IPS DF 6.9 (cell line): ENCODE results near the gene BORCS6.
"Not testable (repeated sequence)": the region's sequence is repeated elsewhere in the genome, so short reads cannot be mapped to it uniquely, and the experiment has no call there.

ENCODE experiments used
- DNase-seq: peaks from one replicate; pipeline ENCODE4 v3.0.0-alpha.2; 2013; ENCODE audit warnings: low read depth, low spot score
- H3K27ac ChIP-seq: one replicate; pipeline ENCODE4 v1.5.1; 2013; ENCODE audit warnings: low read length, control low read depth
- H3K27me3 ChIP-seq: 2 replicates; pipeline ENCODE4 v1.6.1; 2013; ENCODE audit warnings: mild to moderate bottlenecking, low read length; ENCODE audit not compliant: control insufficient read depth, insufficient read depth
- H3K36me3 ChIP-seq: 2 replicates; pipeline ENCODE4 v1.6.1; 2013; ENCODE audit warnings: low read length; ENCODE audit not compliant: control insufficient read depth, insufficient read depth
- H3K4me1 ChIP-seq: 2 replicates; pipeline ENCODE4 v1.6.1; 2013; ENCODE audit warnings: low read length; ENCODE audit not compliant: control insufficient read depth, insufficient read depth
- H3K4me3 ChIP-seq: 2 replicates; pipeline ENCODE4 v1.5.1; 2013; ENCODE audit warnings: mild to moderate bottlenecking, low read length
- H3K9me3 ChIP-seq: 2 replicates; pipeline ENCODE4 v1.6.1; 2013; ENCODE audit warnings: low read length, inconsistent platforms; ENCODE audit not compliant: control insufficient read depth, insufficient read depth
- WGBS: extraction: QIAGEN DNeasy Blood & Tissue Kit; methylation state at CpG from one replicate; pipeline ENCODE4 v1.1.7; 2013; ENCODE audit warnings: mixed read lengths, missing lambda C conversion rate; ENCODE audit not compliant: insufficient read length, insufficient coverage; 5-methylcytosine and 5-hydroxymethylcytosine counted together

The BORCS6 gene

DNA sequence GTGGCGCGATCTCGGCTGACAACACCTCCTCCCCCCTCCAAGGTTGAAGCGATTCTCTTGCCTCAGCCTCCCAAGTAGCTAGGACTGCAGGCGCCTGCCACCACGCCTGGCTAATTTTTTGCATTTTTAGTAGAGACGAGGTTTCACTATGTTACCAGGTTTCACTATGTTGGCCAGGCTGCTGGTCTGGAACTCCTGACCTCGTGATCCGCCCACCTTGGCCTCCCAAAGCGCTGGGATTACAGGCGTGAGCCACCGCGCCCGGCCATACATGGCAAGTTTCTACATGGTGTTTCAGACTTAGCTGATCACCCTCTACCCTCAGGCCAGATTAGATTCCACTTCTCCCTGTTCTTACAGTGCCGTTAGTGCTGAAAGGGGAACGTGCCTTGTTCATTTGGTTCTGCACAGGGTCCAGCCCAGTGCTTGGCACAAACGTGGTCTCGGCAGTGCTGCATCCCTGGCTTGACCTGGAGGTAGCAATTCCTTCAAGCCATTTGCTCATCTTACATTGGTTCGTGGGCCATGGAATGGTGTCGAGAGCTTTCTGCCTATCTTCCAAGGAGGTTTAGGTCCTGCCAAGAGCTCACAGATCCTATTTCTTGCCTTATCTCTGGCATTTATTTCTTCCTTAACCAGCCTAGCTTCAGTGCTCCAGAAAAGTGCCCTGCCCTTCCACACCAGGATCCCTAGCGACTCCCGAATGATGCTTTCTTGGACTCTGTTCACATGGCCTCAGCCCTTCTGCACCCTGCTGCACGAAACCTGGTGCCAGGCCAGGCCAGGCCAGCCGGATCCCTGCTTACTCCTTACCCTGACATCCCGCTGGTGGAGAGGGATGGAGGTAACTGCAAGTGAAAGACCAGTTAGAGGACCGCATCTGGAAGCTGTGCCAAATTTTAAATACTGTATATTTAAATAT, 35.2 kb upstream of the BORCS6 start:
- no CpG with 5 or more reads among the region's 26 CpGs for WGBS
- H3K9me3 ChIP-seq: no peaks in the 10 kb centered on the region
- no peak overlapping the region for H3K4me3 ChIP-seq
- peaks cover 20% of the 10 kb centered on the region for H3K36me3 ChIP-seq
- DNase-seq: no peak
- H3K27ac ChIP-seq: no peak overlapping the region
- H3K27me3 ChIP-seq: no peaks in the 10 kb centered on the region
- no peaks in the 10 kb centered on the region for H3K4me1 ChIP-seq

DNA sequence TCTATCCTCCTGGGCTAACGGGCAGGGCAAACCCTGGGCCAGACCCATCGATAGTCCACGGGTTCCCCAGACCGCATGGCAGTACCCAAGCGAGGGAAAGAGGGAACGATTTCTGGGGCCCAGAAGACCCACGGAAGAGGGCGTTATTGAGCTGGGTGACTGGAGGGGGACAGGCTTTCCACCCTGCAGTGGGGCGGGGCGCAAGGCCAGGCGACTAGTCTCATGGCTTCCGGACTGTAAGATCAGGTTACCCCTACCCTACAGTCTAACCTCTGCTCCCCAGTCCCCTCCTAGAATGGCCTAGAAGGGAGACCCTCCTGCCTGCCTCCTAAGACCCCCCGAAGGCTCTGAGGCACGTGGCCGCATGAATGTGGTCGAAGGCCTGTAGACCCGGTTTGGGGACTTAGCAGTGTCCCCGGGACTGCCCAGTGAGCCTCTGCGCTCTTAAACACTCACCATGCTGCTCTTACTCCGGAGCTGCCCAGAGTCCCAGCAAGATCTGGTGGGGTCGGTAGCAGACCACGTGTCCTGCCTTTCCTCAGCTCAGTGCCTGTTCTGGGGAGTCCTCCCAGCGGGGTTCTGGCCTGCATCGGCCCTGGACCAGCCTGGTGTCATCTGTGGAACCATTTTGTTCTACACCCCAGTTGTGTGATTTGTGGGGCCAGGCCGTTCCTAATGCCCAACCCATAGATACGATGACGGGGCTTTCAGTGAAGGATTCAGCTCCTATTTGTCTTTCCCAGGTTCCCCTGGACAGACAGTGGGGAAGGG, 33.6 kb upstream of the BORCS6 start:
- Histone ChIP-seq H3K27me3 (no peaks in the 10 kb centered on the region), H3K4me1 (no peaks in the 10 kb centered on the region), H3K4me3 (peak overlapping the region; percentile 73; the same call in 1 of the 2 replicates), H3K9me3 (no peaks in the 10 kb centered on the region), H3K36me3 (peaks cover 8% of the 10 kb centered on the region), H3K27ac (peak overlapping the region; percentile 26)
- WGBS: no CpG with 5 or more reads among the region's 27 CpGs
- no peak for DNase-seq

DNA sequence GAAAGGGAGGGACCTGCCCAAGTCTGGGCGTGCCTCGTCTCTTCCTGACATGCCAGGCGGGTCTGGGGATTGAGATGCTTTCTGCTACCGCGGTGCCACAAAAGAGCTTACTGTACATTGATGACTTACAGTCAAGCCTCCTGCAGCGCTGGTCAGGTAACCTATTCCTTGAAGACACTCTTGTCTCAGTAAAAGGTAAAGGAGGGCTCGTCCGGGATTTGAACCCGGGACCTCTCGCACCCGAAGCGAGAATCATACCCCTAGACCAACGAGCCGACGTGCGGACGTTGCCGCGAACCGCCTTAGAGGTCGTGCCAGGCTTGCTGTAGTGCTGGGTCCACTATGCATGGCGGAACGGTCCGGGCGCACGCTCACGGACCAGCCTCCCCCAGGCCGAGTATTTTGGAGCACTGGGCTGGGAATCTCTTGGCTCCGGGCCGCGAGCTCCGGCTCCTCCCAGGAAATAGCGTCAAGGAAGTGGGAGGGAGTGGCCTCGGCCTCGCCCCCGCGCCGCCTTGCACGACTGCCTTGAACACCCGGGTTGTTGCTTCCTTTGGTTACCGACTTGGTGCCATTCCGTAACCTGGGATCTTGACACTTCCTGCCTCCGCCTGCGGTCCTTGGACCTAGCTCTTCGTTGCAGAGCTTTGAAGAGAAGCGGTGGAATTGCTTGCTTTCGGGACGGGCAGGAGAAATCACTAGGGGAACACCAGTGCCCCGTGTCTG, 32.8 kb upstream of the BORCS6 start:
- H3K27me3 ChIP-seq: no peaks in the 10 kb centered on the region
- peaks cover 4% of the 10 kb centered on the region; the same call in 1 of the 2 replicates for H3K36me3 ChIP-seq
- DNase-seq: peak; percentile 45
- no CpG with 5 or more reads among the region's 49 CpGs for WGBS
- H3K9me3 ChIP-seq: no peaks in the 10 kb centered on the region
- no peak overlapping the region for H3K27ac ChIP-seq
- H3K4me1 ChIP-seq: no peaks in the 10 kb centered on the region
- H3K4me3 ChIP-seq: peak overlapping the region; percentile 73; the same call in 1 of the 2 replicates

DNA sequence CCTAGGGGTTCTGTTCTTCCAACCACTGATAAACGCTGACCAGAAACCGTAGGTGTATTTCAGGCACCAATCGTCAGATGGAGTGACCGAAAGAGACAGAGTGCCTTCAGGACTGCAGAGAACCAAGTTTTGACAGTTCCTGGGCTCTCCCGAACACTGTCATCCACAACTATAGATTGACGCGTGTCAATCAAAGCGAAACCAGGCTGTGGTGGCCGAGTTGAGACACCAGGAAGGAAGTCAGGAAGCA, 32.3 kb upstream of the BORCS6 start:
- H3K27me3 ChIP-seq: no peaks in the 10 kb centered on the region
- no CpG with 5 or more reads among the region's 9 CpGs for WGBS

DNA sequence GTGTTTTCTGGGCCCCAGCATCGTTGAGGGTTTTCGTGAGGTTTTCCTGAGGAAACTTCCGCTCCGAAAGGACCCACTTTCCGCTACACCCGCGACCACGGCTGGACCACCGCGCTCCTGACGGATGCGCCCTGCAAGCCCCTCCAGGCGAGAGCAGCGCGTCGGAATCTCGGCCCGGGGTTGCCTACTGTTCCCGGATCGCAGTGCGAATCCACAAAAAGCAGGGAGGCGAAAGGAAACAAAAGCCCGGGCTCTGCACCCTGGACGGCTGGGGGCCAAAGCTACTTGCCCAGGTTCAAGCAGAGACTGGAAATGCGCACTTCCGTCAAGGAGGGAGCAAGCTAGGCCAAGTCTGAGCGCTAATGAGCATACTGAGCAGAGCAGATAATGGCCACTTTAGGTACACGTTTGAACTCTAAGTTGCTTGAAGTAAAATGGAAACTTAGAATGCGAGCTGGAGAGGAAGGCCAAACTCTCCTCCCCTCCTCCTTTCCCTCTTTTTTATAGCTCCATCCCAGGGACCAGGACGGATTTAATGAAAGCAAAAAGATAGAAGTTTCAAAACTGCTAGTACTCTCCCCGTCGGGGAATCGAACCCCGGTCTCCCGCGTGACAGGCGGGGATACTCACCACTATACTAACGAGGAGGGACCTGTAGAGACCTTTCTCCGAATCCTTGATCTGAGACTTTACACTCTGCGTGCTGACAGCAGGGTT, 31.8 kb upstream of the BORCS6 start:
- no peak for DNase-seq
- peak overlapping the region; percentile 73 for H3K4me3 ChIP-seq
- H3K27me3 ChIP-seq: no peaks in the 10 kb centered on the region
- no peaks in the 10 kb centered on the region for H3K36me3 ChIP-seq
- no CpG with 5 or more reads among the region's 40 CpGs for WGBS
- no peaks in the 10 kb centered on the region for H3K4me1 ChIP-seq
- H3K27ac ChIP-seq: no peak overlapping the region
- H3K9me3 ChIP-seq: no peaks in the 10 kb centered on the region

More for the DNA sequence above, 32.3 kb upstream of the BORCS6 start:
- H3K4me3 ChIP-seq: peak overlapping the region; percentile 73; the same call in 1 of the 2 replicates
- DNase-seq: no peak
- H3K27ac ChIP-seq: no peak overlapping the region
- H3K36me3 ChIP-seq: no peaks in the 10 kb centered on the region; the same call in 1 of the 2 replicates
- no peaks in the 10 kb centered on the region for H3K4me1 ChIP-seq
- H3K9me3 ChIP-seq: no peaks in the 10 kb centered on the region

DNA sequence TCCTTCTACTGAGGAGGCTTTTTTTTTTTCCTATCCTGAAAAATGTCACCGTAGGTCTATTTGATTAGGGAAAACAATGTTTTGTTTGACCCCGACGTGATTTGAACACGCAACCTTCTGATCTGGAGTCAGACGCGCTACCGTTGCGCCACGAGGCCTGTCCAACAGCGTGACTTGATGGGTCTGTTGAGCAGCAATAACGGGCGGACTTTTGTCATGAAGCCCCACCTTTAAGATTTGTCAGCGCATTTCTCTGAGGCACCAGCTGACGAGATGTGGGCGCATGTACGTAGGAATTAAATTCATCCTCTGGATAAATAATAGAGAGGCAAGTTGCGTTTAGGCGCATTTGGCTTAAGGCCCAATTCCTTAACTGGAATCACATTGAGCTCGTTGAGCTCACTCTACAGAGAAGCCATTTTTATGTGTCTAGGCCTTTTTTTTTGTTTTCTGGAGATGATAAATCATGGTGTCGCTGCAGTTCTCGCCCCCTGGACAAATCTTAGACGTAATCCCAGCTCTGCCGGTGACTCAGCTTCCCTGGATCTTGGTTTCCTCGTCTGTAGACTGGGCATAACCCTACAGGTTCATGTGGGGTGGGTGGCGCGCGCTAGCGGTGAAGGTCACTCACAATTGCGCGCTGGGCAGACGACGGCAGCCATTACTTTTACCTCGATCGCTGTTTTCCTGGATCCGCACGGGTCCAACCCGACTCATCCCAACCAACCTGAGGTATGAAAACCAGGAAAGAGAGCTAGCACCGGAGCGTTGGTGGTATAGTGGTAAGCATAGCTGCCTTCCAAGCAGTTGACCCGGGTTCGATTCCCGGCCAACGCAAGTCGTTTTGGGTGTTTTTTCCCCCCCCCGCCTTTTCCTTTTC, 31.0 kb upstream of the BORCS6 start:
- no peaks in the 10 kb centered on the region for H3K4me1 ChIP-seq
- no peaks in the 10 kb centered on the region for H3K9me3 ChIP-seq
- peak overlapping the region; percentile 73; the same call in 1 of the 2 replicates for H3K4me3 ChIP-seq
- no CpG with 5 or more reads among the region's 45 CpGs for WGBS
- no peak overlapping the region for H3K27ac ChIP-seq
- no peaks in the 10 kb centered on the region for H3K27me3 ChIP-seq
- H3K36me3 ChIP-seq: no peaks in the 10 kb centered on the region
- DNase-seq: no peak

DNA sequence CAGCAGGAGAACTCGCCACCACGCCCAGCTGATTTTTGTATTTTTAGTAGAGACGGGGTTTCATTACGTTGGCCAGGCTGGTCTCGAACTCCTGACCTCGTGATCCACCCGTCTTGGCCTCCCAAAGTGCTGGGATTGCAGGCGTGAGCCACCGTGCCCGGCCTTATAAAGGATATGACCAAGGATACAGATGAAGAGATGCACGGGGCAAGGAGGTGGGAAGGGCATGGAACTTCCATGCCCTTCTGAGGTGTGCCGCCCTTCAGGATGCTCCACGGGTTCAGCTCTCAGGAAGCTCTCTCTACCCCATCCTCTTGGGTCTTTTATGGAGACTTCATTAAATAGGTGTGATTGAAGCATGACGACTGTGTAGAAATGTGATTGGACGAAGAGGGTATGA, 24.0 kb upstream of the BORCS6 start:
- not testable (repeated sequence) for H3K27ac ChIP-seq, H3K9me3 ChIP-seq, H3K27me3 ChIP-seq, H3K36me3 ChIP-seq, H3K4me3 ChIP-seq, DNase-seq, H3K4me1 ChIP-seq
- no CpG with 5 or more reads among the region's 15 CpGs for WGBS

DNA sequence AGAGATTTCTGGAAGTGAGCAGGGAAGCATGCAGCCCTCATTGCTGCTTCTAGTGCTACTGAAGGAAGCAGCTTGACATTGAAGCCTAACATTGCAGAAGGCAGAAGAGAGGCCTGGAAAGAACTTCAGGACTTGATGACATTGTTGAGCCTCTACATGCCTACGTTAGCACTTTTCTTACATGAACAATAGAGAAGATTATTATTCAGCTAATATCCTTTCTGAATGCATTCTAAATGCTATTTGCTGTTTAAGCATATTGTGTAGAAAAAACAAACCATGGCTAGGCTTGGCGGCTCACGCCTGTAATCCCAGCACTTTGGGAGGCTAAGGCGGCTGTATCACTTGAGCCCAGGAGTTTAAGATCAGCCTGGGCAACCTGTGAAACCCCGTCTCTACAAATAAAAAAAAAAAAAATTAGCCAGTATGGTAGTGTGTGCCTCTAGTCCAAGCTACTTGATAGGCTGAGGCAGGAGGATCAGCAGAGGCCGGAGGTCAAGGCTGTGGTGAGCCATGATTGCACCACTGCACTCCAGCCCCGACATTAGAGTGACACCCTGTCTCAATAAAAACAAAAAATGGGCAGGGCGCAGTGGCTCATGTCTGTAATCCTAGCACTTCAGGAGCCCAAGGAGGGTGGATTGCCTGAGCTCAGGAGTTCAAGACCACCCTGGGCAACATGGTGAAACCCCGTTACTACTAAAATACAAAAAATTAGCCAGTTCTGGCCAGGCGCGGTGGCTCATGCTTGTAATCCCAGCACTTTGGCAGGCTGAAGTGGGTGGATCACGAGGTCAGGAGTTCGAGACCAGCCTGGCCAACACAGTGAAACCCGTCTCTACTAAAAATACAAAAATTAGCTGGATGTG, 22.6 kb upstream of the BORCS6 start:
- H3K27me3 ChIP-seq: no peaks in the 10 kb centered on the region
- DNase-seq: no peak
- no CpG with 5 or more reads among the region's 14 CpGs for WGBS
- H3K4me1 ChIP-seq: no peaks in the 10 kb centered on the region
- H3K27ac ChIP-seq: no peak overlapping the region
- no peaks in the 10 kb centered on the region for H3K9me3 ChIP-seq
- H3K4me3 ChIP-seq: no peak overlapping the region
- H3K36me3 ChIP-seq: 0 out of 2 replicates have a peak, but pooled peaks cover 2% of the 10 kb centered on the region
